GM23248 (cell line): ENCODE data around the gene OCLN.
"Not testable (repeated sequence)": the region's sequence is repeated elsewhere in the genome, so short reads cannot be mapped to it uniquely, and the experiment has no call there.

Experiments used
- EZH2 ChIP-seq: fragments of 200-600 bp; sonication (generic); IDR thresholded peaks from 2 replicates; pipeline ENCODE4 v1.6.1; 2018; ENCODE audit warnings: antibody characterized with exemption, mild to moderate bottlenecking; ENCODE audit not compliant: insufficient read depth, poor library complexity, severe bottlenecking
- EZH2phosphoT487 ChIP-seq: fragments of 200-600 bp; sonication (generic); IDR thresholded peaks from 2 replicates; pipeline ENCODE4 v1.6.1; 2018; ENCODE audit warnings: antibody characterized with exemption, moderate library complexity, mild to moderate bottlenecking, low read depth; ENCODE audit not compliant: insufficient read depth

DNA sequence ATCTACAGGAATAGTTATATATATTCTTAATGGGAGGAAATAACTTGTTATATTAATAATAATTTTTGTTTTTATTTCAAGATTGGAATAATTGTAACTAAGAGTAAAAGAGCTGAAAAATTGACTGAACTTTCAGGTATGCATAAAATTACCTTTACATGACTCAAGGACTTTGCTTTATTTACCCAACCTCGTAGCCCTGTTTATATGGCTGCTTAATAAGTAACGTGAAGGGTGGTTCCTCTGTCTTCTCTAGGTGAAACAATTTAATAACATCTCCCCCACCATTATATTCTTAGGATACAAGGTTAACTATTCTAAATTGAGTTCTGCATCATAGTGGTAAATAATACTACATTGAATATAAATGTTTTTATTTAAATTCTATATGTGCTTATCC, 75.5 kb downstream of the OCLN start:
- TF ChIP-seq EZH2phosphoT487, EZH2: not testable (repeated sequence)
